GM18502 (cell line): Measurements from ENCODE around the gene HACL1.

ENCODE experiments used
- ATAC-seq: cut with Tn5 transposase; IDR thresholded peaks from one replicate; pipeline ENCODE4 v1.9.1; 2021; ENCODE audit warnings: mild to moderate bottlenecking; ENCODE audit not compliant: unreplicated experiment, poor library complexity

The HACL1 gene

GRCh38 chr3:15601399-15602145 is at the start of gene HACL1, which contains the start of gene BTD:
Gene HACL1 (minus strand): TSS chr3:15601569. CDS start chr3:15601463, 106 bp downstream.
Gene BTD (plus strand): TSS chr3:15601745. CDS start chr3:15635440, 33,695 bp downstream.
- peak; percentile 93 for ATAC-seq

- no peak for ATAC-seq
Measured at GRCh38 chr3:15649858-15650257, 48.5 kb upstream of the HACL1 start.

- ATAC-seq: no peak
Measured at GRCh38 chr3:15649341-15649740, 48.0 kb upstream of the HACL1 start.

- ATAC-seq: peak; percentile 88
Measured at GRCh38 chr3:15647611-15648167, 46.3 kb upstream of the HACL1 start.

- ATAC-seq: peak; percentile 33
Measured at GRCh38 chr3:15646851-15647511, 45.6 kb upstream of the HACL1 start.

- ATAC-seq: no peak
Measured at GRCh38 chr3:15645740-15646501, 44.6 kb upstream of the HACL1 start.

GRCh38 chr3:15645246-15645645 is 43.9 kb upstream of the HACL1 start:
- no peak for ATAC-seq

GRCh38 chr3:15638891-15639262 is 37.5 kb upstream of the HACL1 start:
- peak; percentile 39 for ATAC-seq

- ATAC-seq: peak; percentile 2
Measured at GRCh38 chr3:15638193-15638890, 37.0 kb upstream of the HACL1 start.

GRCh38 chr3:15637131-15637951 is 36.0 kb upstream of the HACL1 start:
- no peak for ATAC-seq

- ATAC-seq: peak; percentile 80
Measured at GRCh38 chr3:15636028-15636709, 34.8 kb upstream of the HACL1 start.

GRCh38 chr3:15635121-15635661 is 33.8 kb upstream of the HACL1 start:
- no peak for ATAC-seq

GRCh38 chr3:15634671-15635070 is 33.3 kb upstream of the HACL1 start:
- no peak for ATAC-seq

- ATAC-seq: no peak
Measured at GRCh38 chr3:15633766-15634598, 32.6 kb upstream of the HACL1 start.

GRCh38 chr3:15633159-15633558 is 31.8 kb upstream of the HACL1 start:
- no peak for ATAC-seq

GRCh38 chr3:15632212-15632580 is 30.8 kb upstream of the HACL1 start:
- ATAC-seq: no peak

GRCh38 chr3:15631426-15632211 is 30.2 kb upstream of the HACL1 start:
- no peak for ATAC-seq
